Nephron progenitor cell (in vitro differentiated cells): ENCODE results near the gene APOL5.

Source experiments
- DNase-seq: peaks from one replicate; pipeline ENCODE4 v3.0.0; 2021
- H3K27ac Mint-ChIP-seq: 2 replicates; pipeline ENCODE4 v1.8.0; 2021; ENCODE audit warnings: mild to moderate bottlenecking, moderate library complexity, mixed read lengths
- H3K27me3 Mint-ChIP-seq: 2 replicates; pipeline ENCODE4 v1.8.0; 2021; ENCODE audit warnings: mild to moderate bottlenecking, low read depth, mixed read lengths; ENCODE audit not compliant: poor library complexity
- H3K36me3 Mint-ChIP-seq: 2 replicates; pipeline ENCODE4 v1.8.0; 2021; ENCODE audit warnings: low read depth, mixed read lengths
- H3K4me1 Mint-ChIP-seq: 2 replicates; pipeline ENCODE4 v1.8.0; 2021; ENCODE audit warnings: mixed read lengths
- H3K4me3 Mint-ChIP-seq: 2 replicates; pipeline ENCODE4 v1.8.0; 2021; ENCODE audit warnings: mild to moderate bottlenecking, moderate library complexity, mixed read lengths
- H3K9me3 Mint-ChIP-seq: 2 replicates; pipeline ENCODE4 v1.8.0; 2021; ENCODE audit warnings: mild to moderate bottlenecking, moderate library complexity, mixed read lengths
- TF ChIP-seq, protein P1 (sequence below): fragments of 200-600 bp; sonication (generic); IDR thresholded peaks from 2 replicates; pipeline ENCODE4 v1.5.0; 2021; ENCODE audit warnings: antibody characterized with exemption

Gene APOL5

DNA sequence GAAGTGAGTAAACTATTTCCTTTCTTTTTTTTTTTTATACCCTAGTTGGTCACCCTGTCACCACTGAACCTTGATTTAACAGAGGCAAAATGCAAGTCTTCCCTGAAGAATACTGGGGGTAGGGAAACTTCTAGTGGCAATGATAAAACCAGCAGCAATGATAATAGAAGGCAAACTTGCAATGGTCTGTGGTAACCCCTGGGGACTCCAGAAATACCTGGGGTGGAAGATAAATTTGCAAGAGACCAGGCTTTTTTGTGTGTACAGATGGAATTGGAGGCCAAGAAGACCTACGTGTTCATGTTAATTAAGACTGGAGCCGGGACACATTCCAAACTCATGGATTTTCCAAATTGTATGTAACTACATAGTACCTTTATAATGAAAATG lies 11.6 kb downstream of the APOL5 start:
- DNase-seq, result no peak
- no peak overlapping the region for H3K27ac Mint-ChIP-seq
- no peaks in the 10 kb centered on the region for H3K4me1 Mint-ChIP-seq
- no peak overlapping the region for H3K4me3 Mint-ChIP-seq
- peaks cover 6% of the 10 kb centered on the region for H3K27me3 Mint-ChIP-seq
- no peaks in the 10 kb centered on the region for H3K9me3 Mint-ChIP-seq
- TF ChIP-seq, protein P1, sequence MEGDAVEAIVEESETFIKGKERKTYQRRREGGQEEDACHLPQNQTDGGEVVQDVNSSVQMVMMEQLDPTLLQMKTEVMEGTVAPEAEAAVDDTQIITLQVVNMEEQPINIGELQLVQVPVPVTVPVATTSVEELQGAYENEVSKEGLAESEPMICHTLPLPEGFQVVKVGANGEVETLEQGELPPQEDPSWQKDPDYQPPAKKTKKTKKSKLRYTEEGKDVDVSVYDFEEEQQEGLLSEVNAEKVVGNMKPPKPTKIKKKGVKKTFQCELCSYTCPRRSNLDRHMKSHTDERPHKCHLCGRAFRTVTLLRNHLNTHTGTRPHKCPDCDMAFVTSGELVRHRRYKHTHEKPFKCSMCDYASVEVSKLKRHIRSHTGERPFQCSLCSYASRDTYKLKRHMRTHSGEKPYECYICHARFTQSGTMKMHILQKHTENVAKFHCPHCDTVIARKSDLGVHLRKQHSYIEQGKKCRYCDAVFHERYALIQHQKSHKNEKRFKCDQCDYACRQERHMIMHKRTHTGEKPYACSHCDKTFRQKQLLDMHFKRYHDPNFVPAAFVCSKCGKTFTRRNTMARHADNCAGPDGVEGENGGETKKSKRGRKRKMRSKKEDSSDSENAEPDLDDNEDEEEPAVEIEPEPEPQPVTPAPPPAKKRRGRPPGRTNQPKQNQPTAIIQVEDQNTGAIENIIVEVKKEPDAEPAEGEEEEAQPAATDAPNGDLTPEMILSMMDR, result no peak
- no peaks in the 10 kb centered on the region for H3K36me3 Mint-ChIP-seq

DNA sequence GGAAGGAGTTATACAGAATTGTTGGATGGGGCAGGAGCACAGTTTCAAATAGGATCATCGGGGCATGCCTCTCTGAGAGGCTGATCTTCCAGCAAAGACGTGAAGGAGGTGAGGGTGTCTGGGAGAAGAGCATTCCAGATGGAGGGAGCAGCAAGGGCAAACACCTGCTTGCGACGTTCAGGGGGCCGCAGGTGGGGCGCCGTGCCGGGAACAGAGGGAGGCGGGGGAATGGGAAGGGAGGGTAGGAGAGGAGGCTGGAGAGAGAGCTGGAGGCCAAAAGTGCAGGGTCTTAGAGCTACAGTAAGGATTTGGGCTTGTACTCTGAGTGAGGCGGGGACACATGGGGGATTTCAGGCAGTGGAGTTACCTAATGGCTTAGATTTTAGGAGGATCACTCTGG lies 13.6 kb downstream of the APOL5 start:
- Mint-ChIP-seq H3K36me3 (peaks cover 11% of the 10 kb centered on the region), H3K9me3 (no peaks in the 10 kb centered on the region), H3K4me3 (no peak overlapping the region), H3K27ac (peak overlapping the region; percentile 7), H3K27me3 (peaks cover 6% of the 10 kb centered on the region), H3K4me1 (no peaks in the 10 kb centered on the region)
- TF ChIP-seq, protein P1, result no peak
- no peak for DNase-seq

DNA sequence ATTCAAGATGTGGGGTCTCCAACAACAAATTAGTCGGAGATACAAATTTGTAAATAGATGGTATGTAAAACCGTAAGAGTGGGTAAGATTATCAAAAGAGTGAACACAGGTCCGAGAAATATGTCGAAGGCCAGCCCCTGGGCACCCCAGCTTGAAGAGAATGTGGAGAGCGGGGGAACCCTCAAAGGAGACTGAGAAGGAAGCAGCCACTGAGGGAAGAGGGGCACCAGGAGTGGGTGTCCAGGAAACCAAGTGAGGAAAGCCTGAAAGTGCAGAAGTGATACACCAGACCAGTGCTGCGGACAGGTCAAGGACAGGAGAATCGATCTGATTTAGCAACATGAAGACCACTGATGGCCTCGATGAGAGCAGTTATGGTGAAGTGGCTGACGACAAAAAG lies 14.4 kb downstream of the APOL5 start:
- no peak for DNase-seq
- Mint-ChIP-seq H3K4me3 (no peak overlapping the region), H3K36me3 (peaks cover 19% of the 10 kb centered on the region), H3K9me3 (no peaks in the 10 kb centered on the region), H3K27ac (no peak overlapping the region), H3K4me1 (no peaks in the 10 kb centered on the region), H3K27me3 (peaks cover 6% of the 10 kb centered on the region)
- TF ChIP-seq, protein P1, result no peak

DNA sequence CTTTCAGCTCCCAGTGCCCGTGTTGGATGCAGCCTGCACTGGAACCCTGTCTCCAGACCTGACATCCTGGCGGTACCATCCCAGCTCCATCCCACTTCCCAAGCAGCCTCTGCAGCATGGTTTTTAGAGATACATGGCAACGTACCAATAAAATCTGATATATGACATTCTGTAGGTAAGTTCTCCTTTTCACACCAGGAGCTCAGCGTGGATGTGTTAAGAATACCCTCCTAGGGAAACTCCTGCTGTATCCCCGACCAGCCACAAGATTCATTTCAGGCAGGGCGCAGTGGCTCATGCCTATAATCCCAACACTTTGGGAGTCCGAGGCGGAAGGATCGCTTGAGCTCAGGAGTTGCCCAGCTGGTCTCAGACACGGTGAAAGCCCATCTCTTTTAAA lies 15.4 kb downstream of the APOL5 start:
- Mint-ChIP-seq H3K9me3 (no peaks in the 10 kb centered on the region), H3K36me3 (peaks cover 28% of the 10 kb centered on the region), H3K4me3 (no peak overlapping the region), H3K27me3 (peaks cover 6% of the 10 kb centered on the region), H3K4me1 (no peaks in the 10 kb centered on the region), H3K27ac (no peak overlapping the region)
- DNase-seq, result no peak
- TF ChIP-seq, protein P1, result no peak

DNA sequence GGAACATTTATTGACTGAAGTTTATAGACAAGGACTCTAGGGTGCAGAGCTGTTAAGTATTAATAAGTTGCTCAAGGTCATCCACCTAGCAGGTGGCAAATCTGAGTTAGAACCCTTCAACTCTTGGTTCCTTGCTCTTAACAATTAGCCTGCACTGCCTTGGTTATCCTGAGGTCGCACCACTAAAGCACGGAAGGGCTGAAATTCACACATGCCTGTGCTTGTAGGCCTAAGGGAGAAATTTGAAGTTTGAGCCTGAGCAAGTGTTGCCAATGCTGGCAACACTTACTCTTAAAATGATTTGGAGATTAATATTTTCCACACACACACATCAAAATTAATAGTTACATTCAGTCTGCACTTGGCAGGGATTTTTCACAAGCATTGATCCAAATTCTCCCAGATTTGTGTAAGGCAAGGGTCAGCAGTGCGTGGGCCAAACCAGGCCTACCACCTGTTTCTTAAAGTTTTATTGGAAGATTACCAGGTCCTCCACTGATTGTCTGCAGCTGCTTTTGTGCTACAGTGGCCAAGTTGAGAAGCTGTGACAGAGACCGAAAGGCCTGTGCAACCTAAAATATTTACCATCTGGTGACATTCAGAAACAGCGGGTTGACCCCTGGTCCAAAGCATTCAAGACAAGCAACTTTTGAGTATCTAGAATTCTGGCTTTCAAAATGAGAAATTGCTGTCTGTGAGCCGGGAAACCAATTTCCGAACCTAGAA lies 16.3 kb downstream of the APOL5 start:
- H3K36me3 Mint-ChIP-seq, result peaks cover 37% of the 10 kb centered on the region
- H3K27ac Mint-ChIP-seq, result no peak overlapping the region
- TF ChIP-seq, protein P1, result no peak
- H3K4me1 Mint-ChIP-seq, result no peaks in the 10 kb centered on the region
- H3K9me3 Mint-ChIP-seq, result no peaks in the 10 kb centered on the region
- no peak overlapping the region for H3K4me3 Mint-ChIP-seq
- H3K27me3 Mint-ChIP-seq, result peaks cover 2% of the 10 kb centered on the region
- DNase-seq, result no peak

DNA sequence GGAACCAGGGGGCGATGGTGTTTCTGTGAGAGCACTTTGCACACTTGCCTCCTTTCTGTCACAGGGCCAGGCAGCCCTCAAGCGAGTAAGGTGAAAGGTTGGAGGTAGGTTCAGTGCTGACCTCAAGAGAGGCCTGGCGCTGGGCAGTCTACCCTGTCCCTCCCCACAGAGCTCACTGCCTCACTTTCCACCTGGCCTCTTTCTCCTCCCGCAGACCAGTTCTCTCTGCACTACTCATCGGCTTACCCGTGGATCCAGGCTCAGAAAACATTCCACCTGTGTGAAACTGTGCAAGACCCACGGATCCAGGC lies 16.8 kb downstream of the APOL5 start:
- peaks cover 2% of the 10 kb centered on the region for H3K27me3 Mint-ChIP-seq
- peaks cover 42% of the 10 kb centered on the region for H3K36me3 Mint-ChIP-seq
- no peaks in the 10 kb centered on the region for H3K4me1 Mint-ChIP-seq
- TF ChIP-seq, protein P1, result no peak
- no peak for DNase-seq
- no peak overlapping the region for H3K27ac Mint-ChIP-seq
- no peaks in the 10 kb centered on the region for H3K9me3 Mint-ChIP-seq
- no peak overlapping the region for H3K4me3 Mint-ChIP-seq
